GM18517 (cell line): ENCODE measurements around the gene HPS5.

Experiments
- ATAC-seq: cut with Tn5 transposase; IDR thresholded peaks from one replicate; pipeline ENCODE4 v1.9.1; 2021; ENCODE audit warnings: mild to moderate bottlenecking, moderate library complexity; ENCODE audit not compliant: unreplicated experiment

Gene HPS5

GRCh38 chr11:18243783-18244362 is 78.1 kb downstream of the HPS5 start:
- no peak for ATAC-seq

- no peak for ATAC-seq
These were observed 82.3 kb downstream of the HPS5 start for GRCh38 chr11:18239655-18240054.

GRCh38 chr11:18236664-18237356 is 85.1 kb downstream of the HPS5 start, which contains the start of gene SAA4:
TSS of gene SAA4 (minus strand) at chr11:18236802. CDS start at chr11:18235926, 876 bp downstream.
- ATAC-seq: no peak

GRCh38 chr11:18235394-18236334 is 86.3 kb downstream of the HPS5 start:
- ATAC-seq: no peak

- no peak for ATAC-seq
These were observed 88.0 kb downstream of the HPS5 start for GRCh38 chr11:18233912-18234311.

GRCh38 chr11:18230859-18231258 is 91.1 kb downstream of the HPS5 start:
- no peak for ATAC-seq

GRCh38 chr11:18229501-18229900 is 92.4 kb downstream of the HPS5 start:
- ATAC-seq: peak; percentile 97
